Measurements from ENCODE around the gene TCFL5. TPM values are rescaled to one million over a fixed set of nuclear protein-coding genes. Genes with fewer than 3 reads are reported as not detected.

The TCFL5 gene
- total RNA-seq, 1 donor from 2014 or later: 11.0 TPM

DNA sequence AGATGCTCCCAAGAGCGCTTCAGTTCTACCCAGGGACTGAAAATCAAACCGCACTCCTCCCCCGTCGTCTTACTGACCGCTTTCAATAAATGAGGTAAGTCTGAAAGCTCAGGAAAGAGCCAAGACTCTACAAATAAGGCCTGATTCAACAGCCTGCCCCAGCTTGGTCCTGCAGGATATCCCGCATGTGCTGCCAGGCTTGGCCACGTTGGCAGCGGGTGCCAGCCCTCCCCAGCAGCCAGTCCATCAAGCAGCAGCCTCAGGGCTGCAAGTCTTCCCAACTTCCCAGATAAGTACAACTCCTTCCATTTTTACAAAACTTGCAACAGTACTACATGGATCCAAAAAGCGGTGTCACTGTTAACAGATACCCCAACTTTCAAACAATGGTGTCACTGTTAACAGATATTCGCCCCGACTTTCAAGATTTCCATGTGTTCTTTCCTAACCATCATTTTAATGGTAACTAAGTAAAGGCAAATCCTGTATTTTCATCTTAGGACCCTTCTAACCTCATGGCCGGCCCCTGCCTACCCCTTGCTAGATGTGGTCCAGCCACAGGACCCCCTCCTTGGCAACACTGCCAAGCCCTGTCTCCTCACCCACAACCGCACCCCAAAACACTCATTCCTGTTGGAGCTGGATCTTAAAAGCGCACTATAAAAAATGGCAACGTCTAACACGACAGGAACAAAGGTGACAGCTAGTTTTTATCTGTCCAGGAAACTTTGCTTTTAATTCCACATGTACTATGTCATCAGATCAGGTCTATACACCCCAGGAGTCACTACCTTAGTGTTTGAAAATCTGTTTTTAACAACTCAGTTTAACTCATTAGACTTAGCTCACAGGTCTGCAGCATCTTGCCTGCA is 36.7 kb upstream of the TCFL5 start:
- Mint-ChIP-seq H3K4me1 (ENCODE audit: low read depth, unreplicated experiment) (peaks cover 21% of the 10 kb centered on the region), H3K27ac (ENCODE audit: unreplicated experiment) (no peak overlapping the region), H3K4me3 (ENCODE audit: unreplicated experiment) (peak overlapping the region; percentile 15), H3K36me3 (ENCODE audit: low read depth, unreplicated experiment) (peaks cover 8% of the 10 kb centered on the region), H3K9me3 (ENCODE audit: unreplicated experiment) (no peaks in the 10 kb centered on the region), H3K27me3 (ENCODE audit: low read depth, unreplicated experiment) (no peaks in the 10 kb centered on the region)
- DNase-seq (ENCODE audit: low read depth) (no peak), FAIRE-seq (no peak)
- no peak overlapping the region for H3K4me3 ChIP-seq (ENCODE audit: insufficient read depth, low read depth, low read length)
- peaks cover 77% of the 10 kb centered on the region for H4K20me1 ChIP-seq (ENCODE audit: insufficient read depth, low read length)
- H3K9ac ChIP-seq (ENCODE audit: low read length): no peak overlapping the region
- H2AFZ ChIP-seq (ENCODE audit: low read depth, low read length): no peak overlapping the region
- TF ChIP-seq CTCF (IDR thresholded peaks at IDR 0.05; ENCODE audit: insufficient read depth, low read depth, low read length): no peak
- no peak overlapping the region for H3K27ac ChIP-seq (ENCODE audit: low read depth, low read length)
- H3K79me2 ChIP-seq (ENCODE audit: insufficient read depth, low read length): peaks cover under 1% of the 10 kb centered on the region
- H3K9me3 ChIP-seq (ENCODE audit: insufficient read depth, low read depth, low read length): no peaks in the 10 kb centered on the region
- H3K4me2 ChIP-seq (ENCODE audit: low read length): no peak overlapping the region
- peaks cover 36% of the 10 kb centered on the region for H3K36me3 ChIP-seq (ENCODE audit: insufficient read depth, low read length)
- H3K4me1 ChIP-seq (ENCODE audit: insufficient read depth, low read length): peaks cover 8% of the 10 kb centered on the region
- H3K27me3 ChIP-seq (ENCODE audit: insufficient read depth, low read length): no peaks in the 10 kb centered on the region

- no peak for DNase-seq (ENCODE audit: low read depth)
- no peak for TF ChIP-seq CTCF (IDR thresholded peaks at IDR 0.05; ENCODE audit: insufficient read depth, low read depth, low read length)
- TF ChIP-seq EZH2 (IDR thresholded peaks at IDR 0.05; ENCODE audit: insufficient read depth, low read length): no peak
- Mint-ChIP-seq H3K27ac (ENCODE audit: unreplicated experiment) (no peak overlapping the region), H3K4me3 (ENCODE audit: unreplicated experiment) (no peak overlapping the region), H3K36me3 (ENCODE audit: low read depth, unreplicated experiment) (peaks cover 9% of the 10 kb centered on the region), H3K9me3 (ENCODE audit: unreplicated experiment) (no peaks in the 10 kb centered on the region), H3K27me3 (ENCODE audit: low read depth, unreplicated experiment) (no peaks in the 10 kb centered on the region), H3K4me1 (ENCODE audit: low read depth, unreplicated experiment) (peaks cover 21% of the 10 kb centered on the region)
- Histone ChIP-seq H3K27ac (ENCODE audit: low read depth, low read length) (no peak overlapping the region), H3K4me3 (ENCODE audit: insufficient read depth, low read depth, low read length) (no peak overlapping the region), H3K9me3 (ENCODE audit: insufficient read depth, low read depth, low read length) (no peaks in the 10 kb centered on the region), H3K9ac (ENCODE audit: low read length) (no peak overlapping the region), H3K4me2 (ENCODE audit: low read length) (no peak overlapping the region), H3K79me2 (ENCODE audit: insufficient read depth, low read length) (no peaks in the 10 kb centered on the region), H3K36me3 (ENCODE audit: insufficient read depth, low read length) (peaks cover 42% of the 10 kb centered on the region), H2AFZ (ENCODE audit: low read depth, low read length) (no peak overlapping the region), H3K27me3 (ENCODE audit: insufficient read depth, low read length) (no peaks in the 10 kb centered on the region), H3K4me1 (ENCODE audit: insufficient read depth, low read length) (peaks cover 4% of the 10 kb centered on the region), H4K20me1 (ENCODE audit: insufficient read depth, low read length) (peaks cover 75% of the 10 kb centered on the region)
- no peak for FAIRE-seq
Observed at GRCh38 chr20:62897666-62898065, 36.0 kb upstream of the TCFL5 start.

DNA sequence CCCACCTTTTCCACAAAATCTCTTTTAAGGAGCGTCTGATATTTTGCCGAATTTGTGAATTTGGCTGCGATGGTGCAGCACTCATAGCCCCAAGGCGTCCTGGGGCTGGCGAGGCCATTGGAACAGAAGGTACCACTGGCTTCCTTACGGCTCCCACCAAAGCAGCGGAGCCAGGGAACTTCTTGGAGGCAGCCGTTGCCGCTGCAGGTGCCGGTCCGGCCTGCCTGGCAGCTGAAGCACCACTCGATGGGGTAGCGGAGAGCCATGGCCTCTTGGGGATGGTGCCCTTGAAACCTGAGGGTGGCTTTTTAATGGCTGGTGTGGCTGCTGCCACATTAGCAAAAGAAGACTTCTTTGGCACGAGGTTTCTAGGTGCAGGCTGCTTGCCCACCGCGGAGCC is 34.9 kb upstream of the TCFL5 start:
- Mint-ChIP-seq H3K27ac (ENCODE audit: unreplicated experiment) (no peak overlapping the region), H3K4me1 (ENCODE audit: low read depth, unreplicated experiment) (peaks cover 21% of the 10 kb centered on the region), H3K4me3 (ENCODE audit: unreplicated experiment) (no peak overlapping the region), H3K9me3 (ENCODE audit: unreplicated experiment) (no peaks in the 10 kb centered on the region), H3K27me3 (ENCODE audit: low read depth, unreplicated experiment) (no peaks in the 10 kb centered on the region), H3K36me3 (ENCODE audit: low read depth, unreplicated experiment) (peaks cover 9% of the 10 kb centered on the region)
- H3K4me3 ChIP-seq (ENCODE audit: insufficient read depth, low read depth, low read length): no peak overlapping the region
- H3K27ac ChIP-seq (ENCODE audit: low read depth, low read length): no peak overlapping the region
- H3K36me3 ChIP-seq (ENCODE audit: insufficient read depth, low read length): peaks cover 41% of the 10 kb centered on the region
- H3K79me2 ChIP-seq (ENCODE audit: insufficient read depth, low read length): no peaks in the 10 kb centered on the region
- no peak overlapping the region for H3K9ac ChIP-seq (ENCODE audit: low read length)
- TF ChIP-seq EZH2 (IDR thresholded peaks at IDR 0.05; ENCODE audit: insufficient read depth, low read length): no peak
- TF ChIP-seq CTCF (IDR thresholded peaks at IDR 0.05; ENCODE audit: insufficient read depth, low read depth, low read length): no peak
- H4K20me1 ChIP-seq (ENCODE audit: insufficient read depth, low read length): peaks cover 76% of the 10 kb centered on the region
- H3K4me2 ChIP-seq (ENCODE audit: low read length): no peak overlapping the region
- FAIRE-seq (no peak), DNase-seq (ENCODE audit: low read depth) (no peak)
- H3K9me3 ChIP-seq (ENCODE audit: insufficient read depth, low read depth, low read length): no peaks in the 10 kb centered on the region
- H2AFZ ChIP-seq (ENCODE audit: low read depth, low read length): no peak overlapping the region
- no peaks in the 10 kb centered on the region for H3K27me3 ChIP-seq (ENCODE audit: insufficient read depth, low read length)
- peaks cover 4% of the 10 kb centered on the region for H3K4me1 ChIP-seq (ENCODE audit: insufficient read depth, low read length)
